T-helper 2 cell treated with Interferon-gamma antibody and Interleukin-4, amounts not matched to agents 100 ng/mL and 5 ng/mL, for 36 hours (primary cell): Measurements from ENCODE around the gene PROKR1. TPM values are rescaled to one million over a fixed set of nuclear protein-coding genes. Genes with fewer than 3 reads are reported as not detected.
"Not testable (repeated sequence)": the region's sequence is repeated elsewhere in the genome, so short reads cannot be mapped to it uniquely, and the experiment has no call there.

Source experiments
- intact Hi-C: fragments of 100-400 bp; cut with micrococcal nuclease; formaldehyde crosslinking; loops from one replicate; pipeline ENCODE4 v1.15.1; 2023
- total RNA-seq: library from RNA; stranded (reverse); gene quantifications from 2 replicates; pipeline ENCODE4 v1.2.3, GENCODE V29; 2022

Gene PROKR1
- total RNA-seq, 1 donor from 2014 or later, result not detected

GRCh38 chr2:68653538-68653982, 10.2 kb downstream of the PROKR1 start:
- intact Hi-C loops, result loop anchor here (2.0 to 5.0 kb wide), 3 partner anchors 64 to 254 kb away; partner anchors contain the start of genes APLF and FBXO48

DNA sequence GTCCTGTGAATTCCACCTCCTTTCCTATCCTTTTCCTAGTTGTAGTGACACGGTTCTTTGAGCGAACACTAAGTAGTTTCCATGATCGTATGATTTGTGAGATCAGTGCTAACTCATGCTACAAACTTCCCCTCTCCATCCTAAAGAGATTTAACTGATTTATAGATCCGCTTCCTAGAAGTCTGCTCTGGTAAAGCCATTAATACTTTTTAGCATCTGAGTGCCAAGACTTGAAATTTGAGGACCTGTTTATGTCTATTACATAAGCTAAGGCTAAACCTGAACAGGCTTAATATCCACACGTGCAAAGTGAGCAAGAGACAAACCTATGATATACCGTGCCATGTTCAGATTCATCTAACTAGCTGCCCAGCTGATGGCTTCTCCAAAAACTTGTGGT, 14.9 kb downstream of the PROKR1 start:
- intact Hi-C loops, result no loop called here

DNA sequence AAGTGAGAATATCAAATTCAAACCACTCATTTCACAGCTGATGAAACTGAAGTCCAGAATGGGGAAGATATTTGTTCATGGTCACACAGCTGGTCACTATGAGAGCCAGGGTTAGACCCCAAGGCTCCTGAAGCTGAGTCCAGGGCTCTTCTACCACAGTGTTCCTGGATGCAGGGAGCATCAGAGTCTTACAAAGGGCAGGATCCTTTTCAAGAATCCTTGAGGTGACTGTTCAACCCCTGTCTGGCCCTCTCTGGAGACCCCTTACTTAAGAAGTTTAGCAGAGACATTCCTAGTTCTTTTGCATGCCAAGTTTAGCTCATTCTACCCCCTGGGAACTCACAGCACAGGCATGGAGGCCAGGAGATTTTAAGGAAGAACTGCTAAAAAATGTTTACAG, 15.7 kb downstream of the PROKR1 start:
- intact Hi-C loops, result no loop called here

GRCh38 chr2:68660658-68661057, 17.3 kb downstream of the PROKR1 start:
- intact Hi-C loops, result no loop called here

DNA sequence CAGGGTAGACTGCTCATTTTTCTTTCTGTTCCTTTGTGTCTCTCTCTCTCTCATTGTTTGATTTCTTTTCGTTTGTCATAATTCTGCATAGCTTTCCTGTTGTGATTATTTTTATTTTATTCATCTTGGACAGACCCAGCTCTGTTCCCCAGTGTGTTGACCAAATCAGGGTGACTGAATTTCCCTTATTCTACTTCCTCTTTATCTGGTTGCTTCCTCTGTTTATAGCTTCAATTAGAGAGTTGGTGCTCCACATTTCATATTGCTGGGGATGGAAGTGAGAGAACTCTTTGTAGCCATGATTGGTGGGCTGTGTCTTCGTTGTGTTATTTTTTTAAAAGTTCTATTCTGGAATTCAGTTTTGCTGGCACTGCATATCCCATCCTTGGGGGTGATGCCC, 19.1 kb downstream of the PROKR1 start:
- intact Hi-C loops, result no loop called here

GRCh38 chr2:68663371-68664156, 20.2 kb downstream of the PROKR1 start:
- intact Hi-C loops, result no loop called here

DNA sequence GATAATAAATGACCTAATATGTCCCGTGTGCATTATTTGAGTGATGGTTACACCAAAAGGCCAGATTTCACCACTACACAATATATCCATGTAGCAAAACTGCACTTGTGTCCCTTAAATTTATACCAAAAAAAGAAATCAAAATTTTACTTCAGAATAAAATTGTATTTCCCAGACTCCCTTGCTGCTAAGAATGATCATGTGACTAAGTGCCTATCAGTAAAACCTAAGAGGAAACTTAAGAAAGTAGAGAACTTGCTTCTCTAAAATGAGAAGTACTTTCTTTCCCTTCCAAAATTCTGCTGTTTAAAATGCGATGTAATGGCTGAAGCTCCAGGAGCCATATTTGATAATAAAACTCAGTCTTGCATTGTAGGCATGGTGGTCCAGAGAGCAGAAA, 24.0 kb downstream of the PROKR1 start:
- intact Hi-C loops, result no loop called here

DNA sequence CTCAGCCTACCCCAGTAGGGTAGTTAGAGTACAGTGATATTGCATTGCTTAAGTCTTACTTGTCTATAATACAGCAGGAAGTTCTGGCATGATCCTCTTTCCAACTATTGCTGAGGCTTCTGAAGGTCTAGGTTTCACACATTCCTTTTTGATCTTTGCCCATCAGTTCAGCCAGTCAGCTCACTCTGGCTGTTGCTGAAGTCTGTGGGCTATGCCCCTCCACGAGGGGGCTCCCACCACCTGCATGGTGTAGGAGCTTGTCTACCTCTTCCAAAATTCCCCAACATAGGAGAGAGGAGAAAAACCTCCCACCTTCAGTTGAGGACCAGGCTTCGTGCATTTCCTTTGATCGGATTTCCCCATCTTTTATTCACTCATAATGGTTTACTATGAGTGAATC, 26.3 kb downstream of the PROKR1 start:
- intact Hi-C loops, result no loop called here

- intact Hi-C loops, result no loop called here
Measured at GRCh38 chr2:68671961-68672360, 28.6 kb downstream of the PROKR1 start.

DNA sequence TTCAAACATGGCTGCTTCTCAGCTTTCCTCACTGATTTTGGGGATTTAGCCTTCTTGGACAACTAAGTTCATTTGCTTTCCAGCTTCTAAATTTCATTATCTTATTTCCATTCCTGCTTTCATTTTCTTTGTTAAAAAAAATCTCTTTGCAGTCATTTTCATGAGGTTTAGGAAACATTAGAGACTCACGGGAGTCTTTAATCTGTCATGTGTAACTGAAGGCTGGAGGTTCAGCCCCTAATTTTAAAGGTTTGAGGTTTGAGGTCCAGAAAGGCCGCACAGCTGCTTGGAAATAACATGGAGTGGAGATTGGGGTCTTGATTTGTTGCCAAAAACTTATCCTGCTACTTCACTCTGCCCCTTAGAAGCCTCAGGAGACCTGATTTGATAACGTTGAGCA, 30.3 kb downstream of the PROKR1 start:
- intact Hi-C loops, result no loop called here

DNA sequence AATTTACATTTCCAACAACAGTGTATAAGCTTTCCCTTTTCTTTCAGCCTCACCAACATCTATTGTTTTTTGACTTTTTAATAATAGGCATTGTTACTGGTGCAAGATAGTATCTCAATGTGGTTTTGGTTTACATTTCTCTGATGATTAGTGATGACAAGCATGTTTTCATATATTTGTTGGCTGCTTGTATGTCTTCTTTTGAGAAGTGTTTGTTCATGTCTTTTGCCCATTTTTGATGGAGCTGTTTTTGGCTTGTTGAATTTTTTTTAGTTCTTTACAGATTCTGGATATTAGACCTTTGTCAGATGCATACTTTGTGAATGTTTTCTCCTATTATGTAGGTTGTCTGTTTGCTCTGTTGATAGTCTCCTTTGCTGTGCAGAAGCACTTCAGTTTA, 32.1 kb downstream of the PROKR1 start:
- intact Hi-C loops, result no loop called here

- intact Hi-C loops, result not testable (repeated sequence)
Measured at GRCh38 chr2:68677837-68678236, 34.5 kb downstream of the PROKR1 start.

DNA sequence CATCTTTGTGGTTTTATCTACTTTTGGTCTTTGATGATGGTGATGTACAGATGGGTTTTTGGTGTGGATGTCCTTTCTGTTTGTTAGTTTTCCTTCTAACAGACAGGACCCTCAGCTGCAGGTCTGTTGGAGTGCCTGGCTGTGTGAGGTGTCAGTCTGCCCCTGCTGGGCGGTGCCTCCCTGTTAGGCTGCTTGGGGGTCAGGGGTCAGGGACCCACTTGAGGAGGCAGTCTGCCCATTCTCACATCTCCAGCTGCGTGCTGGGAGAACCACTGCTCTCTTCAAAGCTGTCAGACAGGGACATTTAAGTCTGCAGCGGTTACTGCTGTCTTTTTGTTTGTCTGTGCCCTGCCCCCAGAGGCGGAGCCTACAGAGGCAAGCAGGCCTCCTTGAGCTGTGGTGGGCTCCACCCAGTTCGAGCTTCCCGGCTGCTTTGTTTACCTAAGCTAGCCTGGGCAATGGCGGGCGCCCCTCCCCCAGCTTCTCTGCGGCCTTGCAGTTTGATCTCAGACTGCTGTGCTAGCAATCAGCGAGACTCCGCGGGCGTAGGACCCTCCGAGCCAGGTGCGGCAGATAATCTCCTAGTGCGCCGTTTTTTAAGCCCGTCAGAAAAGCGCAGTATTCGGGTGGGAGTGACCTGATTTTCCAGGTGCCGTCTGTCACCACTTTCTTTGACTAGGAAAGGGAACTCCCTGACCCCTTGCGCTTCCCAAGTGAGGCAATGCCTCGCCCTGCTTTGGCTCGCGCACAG, 36.0 kb downstream of the PROKR1 start:
- intact Hi-C loops, result not testable (repeated sequence)

DNA sequence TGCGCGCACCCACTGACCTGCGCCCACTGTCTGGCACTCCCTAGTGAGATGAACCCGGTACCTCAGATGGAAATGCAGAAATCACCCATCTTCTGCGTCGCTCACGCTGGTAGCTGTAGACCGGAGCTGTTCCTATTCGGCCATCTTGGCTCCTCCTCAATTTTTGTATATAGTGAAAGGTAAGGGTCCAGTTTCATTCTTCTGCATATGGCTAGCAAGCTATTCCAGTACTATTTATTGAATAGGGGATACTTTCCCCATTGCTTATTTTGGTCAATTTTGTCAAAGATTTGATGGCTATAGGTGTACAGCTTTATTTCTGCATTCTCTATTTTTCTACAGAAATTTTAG, 36.5 kb downstream of the PROKR1 start:
- intact Hi-C loops, result not testable (repeated sequence)

DNA sequence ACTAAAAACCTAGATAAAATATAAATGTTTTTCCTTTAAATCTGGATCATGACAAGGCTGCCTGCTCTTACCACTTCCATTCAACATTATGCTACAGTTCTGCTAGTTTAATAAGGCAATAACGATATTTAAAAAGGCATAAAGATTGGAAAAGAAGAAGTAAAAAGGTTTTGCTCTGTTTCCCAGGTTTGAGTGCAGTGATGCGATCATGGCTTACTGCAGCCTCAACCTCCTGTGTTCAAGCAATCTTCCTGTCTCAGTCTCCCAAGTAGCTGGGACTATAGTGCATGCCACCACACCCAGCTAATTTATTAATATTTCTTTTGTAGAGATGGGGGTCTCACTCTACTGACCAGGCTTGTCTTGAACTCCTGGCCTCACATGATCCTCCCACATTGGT, 40.8 kb downstream of the PROKR1 start:
- intact Hi-C loops, result no loop called here

DNA sequence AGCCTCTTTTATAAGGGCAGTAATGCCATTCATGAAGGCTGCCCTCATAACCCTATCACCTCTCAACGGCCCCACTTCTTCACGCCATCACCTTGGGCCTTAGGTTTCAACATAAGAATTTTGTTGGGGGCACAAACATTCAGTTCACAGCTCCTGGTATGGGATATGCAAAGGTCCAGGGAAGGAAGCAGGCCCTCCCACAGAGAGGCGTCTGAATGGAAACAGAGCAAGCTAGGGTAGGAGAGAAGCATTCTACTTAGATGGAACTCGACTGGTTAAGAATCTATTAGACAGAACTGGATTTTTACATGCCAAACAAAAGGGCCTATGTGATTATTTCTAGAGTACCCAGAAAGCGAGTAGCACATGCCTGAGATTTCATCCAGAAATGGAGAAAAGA, 42.8 kb downstream of the PROKR1 start:
- intact Hi-C loops, result no loop called here

GRCh38 chr2:68687018-68687417, 43.6 kb downstream of the PROKR1 start:
- intact Hi-C loops, result no loop called here

- intact Hi-C loops, result no loop called here
Measured at GRCh38 chr2:68689553-68690537, 46.5 kb downstream of the PROKR1 start.

DNA sequence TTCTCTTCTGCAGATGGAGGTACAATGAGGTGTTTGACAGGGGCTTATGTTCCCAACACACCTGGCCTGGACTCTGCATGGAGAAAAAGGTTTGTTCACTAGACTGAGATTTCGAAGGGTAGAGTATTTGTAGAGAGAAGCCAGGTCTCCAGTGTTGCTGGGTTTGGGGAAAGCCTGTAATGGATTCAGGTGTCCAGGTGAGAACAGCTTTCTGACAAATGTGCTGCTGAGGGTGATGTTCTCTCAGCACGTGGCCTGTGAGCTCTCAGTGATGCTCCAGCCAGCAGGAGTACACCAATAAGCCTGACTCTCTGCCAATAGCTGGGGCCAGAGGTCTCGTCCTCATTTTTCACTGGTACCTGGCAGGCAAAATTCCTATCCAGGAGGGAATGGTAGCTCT, 47.5 kb downstream of the PROKR1 start:
- intact Hi-C loops, result no loop called here

DNA sequence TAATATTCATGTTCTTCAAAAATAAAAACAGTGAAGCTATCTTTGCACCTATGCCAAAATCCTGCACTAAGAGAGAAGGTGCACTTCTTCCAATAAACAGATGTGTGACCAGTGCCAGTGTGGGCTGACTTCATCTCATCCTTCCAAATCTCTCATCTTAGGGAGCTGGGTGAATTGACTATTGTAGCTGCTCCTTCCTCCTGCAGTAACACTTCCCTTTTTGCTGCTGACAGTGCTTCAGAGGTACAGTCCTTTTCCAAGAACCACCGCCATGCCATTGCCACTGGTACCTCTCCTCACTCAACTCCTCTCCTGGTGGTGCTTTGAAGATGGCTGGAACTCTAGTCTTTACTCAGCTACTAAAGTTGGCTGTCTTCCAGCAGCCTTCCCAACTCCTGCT, 49.1 kb downstream of the PROKR1 start:
- intact Hi-C loops, result no loop called here

DNA sequence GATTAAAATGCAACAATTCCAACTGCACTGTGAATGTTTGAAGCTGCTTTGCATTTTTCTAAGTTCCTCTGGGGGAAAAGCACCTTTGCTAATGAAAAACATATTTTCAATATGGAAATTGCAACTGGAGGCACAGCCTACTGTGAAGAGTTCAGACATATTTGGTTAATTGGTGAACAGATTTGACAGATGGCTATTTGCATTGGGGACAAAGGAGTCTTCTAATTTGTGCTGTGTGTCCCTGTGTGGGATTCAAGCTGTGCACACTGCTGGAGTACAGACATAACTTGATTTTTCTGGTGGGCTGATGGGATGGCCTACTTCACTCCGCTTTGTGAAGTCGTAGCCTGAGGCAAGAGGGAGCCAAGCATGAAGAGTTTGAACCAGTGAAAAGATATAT, 50.6 kb downstream of the PROKR1 start:
- intact Hi-C loops, result no loop called here

DNA sequence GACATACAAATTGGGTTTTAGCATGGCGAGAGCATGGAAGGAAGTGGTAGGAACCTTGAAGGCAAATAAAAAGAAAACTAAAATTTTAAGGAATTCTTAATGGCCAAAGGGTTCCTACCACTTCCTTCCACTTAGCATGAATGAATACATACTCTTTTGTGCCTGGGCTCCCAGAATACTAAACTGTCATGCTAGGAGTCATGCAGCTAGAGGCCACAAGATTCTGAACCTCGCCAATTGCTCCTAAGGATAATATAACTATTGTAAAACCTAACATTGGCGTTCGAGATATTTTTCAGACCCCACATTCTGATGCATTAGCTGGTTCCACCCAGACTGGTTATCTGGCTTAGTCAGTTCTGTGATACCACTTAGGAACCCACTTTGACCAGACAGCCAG, 52.6 kb downstream of the PROKR1 start:
- intact Hi-C loops, result no loop called here
